HG03103 (cell line): ENCODE results near the gene FAM120AOS.

Source experiments
- ATAC-seq: cut with Tn5 transposase; IDR thresholded peaks from one replicate; pipeline ENCODE4 v1.9.1; 2021; ENCODE audit warnings: low read depth; ENCODE audit not compliant: unreplicated experiment

Gene FAM120AOS

DNA sequence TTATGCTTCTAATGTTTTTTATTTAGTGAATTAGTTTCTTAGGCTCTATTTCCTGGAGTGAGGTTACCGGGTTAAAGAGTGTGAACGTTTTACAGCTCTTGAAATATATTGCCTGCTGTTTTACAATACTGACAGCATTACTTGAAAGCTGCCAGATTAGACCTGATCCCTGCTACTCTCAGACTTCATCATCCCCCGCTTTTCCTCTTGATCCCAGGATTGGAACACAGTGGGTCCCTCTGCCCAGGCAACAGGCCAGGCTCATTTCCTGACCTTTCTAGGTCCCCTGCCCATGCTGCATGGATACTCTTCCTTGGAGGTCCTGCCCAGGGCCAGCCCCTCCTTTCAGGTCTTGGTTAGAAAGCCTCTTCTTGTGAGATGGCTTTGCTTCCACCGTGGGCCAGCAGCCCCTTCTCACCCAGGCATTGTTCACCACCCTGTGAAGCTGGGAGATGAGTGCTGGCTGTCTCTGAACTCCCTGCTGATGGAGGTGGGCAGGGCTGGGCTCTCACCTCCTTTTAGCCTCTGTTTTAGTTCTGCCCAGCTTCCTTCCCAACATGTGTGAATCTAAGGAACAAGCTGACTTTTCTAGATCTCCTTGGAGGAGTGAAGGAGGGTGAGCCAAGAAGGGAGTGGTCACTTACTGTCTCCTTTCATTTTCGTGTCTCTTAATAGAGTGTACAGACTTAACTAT, 15.5 kb upstream of the FAM120AOS start:
- ATAC-seq: no peak

DNA sequence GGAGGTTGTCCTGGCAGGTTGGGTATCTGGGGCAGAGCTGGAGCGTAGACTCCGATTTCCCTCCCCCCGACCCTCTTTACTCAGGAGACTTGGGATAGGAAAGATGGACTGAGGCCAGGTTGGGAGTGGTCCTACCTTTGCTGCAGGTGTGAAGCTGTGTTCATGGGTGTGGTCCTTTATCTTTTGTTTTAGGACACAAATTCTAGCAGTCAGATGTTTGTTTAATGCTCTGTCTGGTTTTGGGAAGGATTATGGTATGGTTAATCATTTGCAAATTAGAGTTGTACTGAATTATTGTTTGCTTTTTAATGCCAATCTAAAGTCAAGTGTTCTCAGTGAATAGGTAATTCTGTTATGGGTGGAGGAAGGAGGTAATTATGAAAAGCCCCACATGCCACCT, 14.1 kb upstream of the FAM120AOS start:
- no peak for ATAC-seq

DNA sequence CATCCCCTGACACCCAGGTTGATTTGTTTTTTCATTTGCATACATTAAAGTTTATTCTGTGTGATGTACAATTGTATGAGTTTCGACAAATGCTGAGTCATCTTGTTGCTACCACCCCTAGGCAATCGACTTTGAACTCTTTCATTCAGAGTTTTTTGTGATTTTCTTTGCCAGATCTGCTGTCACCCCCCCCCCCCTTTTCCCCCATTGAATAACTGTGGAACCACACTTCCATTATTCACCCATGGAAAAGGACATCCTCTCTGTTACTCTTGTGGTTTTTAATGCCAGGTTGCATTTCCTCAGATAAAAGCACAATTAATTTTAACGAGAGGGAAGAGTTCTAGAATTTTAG, 13.7 kb upstream of the FAM120AOS start:
- ATAC-seq: no peak

DNA sequence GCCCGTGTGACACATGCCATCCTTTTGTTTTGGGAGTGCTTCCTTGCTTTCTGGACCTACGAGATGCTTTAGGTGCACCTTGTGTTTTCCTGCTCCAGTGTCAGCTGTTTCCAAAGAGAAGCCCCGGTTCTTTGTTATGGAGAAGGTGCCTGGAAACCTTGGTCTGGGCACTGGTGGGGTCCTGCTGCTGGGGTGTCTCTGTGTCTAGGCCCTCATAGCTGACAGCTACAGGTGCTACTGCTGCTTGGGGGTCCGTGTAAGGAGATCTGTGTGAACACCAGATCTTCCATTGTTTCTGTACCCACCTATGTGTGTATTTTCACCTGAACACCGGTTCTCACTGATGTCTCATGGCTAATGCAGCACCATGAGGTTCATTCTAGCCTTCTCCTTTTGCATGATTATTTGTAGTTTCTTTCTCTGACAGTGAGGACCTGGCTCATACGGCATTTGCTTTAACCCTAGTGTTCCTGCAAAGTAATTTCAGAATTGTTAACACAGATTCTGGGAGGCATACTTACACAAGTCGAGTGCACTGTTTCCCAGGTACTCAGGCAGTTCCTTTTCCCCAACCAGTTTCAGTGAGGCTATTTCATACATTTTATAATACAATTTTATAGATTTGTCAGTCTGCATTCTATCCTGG, 13.2 kb upstream of the FAM120AOS start:
- no peak for ATAC-seq

DNA sequence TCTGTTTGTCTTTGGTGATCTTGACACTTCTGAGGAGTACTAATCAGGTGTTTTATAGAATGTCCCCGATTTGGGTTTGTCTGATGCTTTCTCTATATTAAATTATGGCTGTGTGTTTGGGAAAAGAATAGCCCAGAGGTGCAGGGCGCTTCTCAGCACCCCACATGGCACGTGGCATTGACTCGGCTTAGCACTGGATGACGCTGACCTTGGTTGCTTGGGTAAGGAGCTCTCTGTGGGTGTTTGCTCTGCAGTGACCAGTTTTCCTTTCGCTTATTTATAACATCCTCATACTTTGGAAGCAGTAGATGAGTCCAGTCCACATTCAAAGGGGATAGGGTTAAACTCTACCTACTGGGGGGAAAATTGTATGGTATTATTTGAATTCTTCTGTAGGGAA, 12.5 kb upstream of the FAM120AOS start:
- no peak for ATAC-seq

DNA sequence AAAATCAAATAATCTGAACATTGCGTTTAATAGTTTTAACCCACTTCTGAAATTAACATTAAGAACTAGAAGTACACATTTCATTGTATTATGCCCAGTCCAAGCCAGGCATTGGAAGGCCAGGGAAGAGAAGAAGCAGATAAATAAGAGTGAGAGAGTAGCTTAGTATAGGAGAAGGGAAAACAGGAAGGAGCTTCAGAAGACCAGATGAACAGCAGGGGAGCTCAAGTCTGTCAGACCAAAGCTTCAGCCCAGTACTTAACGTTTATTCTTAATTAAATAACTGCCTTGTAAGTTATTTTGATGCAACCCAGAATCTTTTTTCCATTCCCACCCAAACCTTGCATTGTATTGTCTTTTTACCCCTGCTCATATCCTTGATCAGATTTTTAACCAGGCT, 11.5 kb upstream of the FAM120AOS start:
- no peak for ATAC-seq

DNA sequence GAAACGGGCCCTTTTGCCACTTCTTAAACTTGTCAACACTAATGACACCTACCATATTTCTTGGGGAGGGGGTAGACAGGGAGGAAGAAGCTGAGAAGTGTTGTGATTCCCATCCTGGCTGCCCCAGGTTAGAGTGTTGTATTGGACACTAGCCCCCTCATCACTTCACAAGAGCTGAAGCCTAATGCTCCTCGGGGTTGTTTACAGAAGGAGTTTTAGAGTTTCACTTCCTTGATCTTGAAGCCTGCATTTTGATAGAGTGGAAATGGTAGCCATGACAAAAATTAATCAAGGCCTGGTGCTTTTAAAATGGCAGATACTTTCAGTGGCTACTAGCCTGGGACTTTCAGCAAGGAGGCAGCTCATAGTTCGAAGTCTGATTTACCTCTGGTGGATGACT, 11.0 kb upstream of the FAM120AOS start:
- ATAC-seq: no peak

DNA sequence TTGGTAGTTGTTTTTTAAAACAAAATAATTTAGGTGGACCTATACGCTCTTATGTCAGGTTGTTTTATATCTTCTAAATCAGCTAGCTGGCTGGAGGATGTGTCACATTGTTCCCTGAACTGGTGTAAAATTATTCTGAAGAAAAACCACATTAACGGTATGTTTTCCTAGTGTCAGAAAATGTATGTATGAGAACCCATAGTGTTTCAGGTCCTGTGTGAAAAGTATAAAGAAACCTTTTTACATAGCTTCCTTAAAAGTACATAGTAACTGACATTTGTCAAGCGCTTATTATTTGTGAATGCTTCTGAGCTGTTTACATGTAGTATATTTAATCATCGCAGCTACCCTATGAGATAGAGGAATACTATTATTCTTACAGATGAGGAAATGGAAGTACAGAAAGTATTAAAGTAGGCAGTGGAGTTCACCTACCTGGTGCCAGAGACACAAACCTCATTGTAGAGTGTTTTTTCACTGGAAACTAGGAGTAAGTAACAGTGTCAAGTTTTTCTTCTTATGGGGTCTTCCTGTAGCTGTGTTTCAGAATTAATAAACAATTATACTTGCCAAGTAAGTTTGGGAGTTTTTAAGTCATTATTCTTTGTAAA, 10.4 kb upstream of the FAM120AOS start:
- no peak for ATAC-seq

DNA sequence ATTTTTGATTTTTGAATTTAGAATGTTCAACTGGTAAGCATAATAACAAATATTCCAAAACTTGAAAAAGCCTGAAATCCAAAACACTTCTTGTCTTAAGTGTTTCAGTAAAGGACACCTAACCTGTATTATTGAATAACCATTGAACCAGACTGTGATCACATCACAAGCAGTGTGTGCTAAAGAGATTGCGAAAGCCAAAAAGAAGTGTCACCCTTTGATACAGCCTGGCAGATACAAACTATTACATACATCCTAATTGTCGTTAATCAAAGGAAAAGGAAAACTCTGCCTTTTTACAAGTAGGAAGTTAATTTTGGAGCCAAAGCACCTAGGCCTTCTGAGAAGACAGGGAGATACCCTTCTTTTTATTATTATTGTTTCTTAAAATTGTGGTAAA, 8.4 kb upstream of the FAM120AOS start:
- ATAC-seq: no peak

DNA sequence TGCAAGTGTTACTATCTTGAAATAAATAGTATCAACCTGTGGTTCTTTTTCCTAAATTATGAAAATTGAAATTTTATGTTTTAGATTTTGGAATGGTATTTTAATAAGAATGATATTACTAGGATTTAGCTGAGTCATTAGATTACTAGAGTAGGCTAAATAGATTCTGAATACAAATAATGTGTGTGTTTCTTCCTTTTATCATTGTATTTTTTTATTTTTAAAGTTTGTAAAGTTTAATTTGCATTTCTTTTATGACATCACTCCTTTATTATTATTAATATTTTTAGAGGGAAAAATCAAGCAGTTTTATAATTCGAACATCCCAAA, 8.0 kb upstream of the FAM120AOS start:
- no peak for ATAC-seq

DNA sequence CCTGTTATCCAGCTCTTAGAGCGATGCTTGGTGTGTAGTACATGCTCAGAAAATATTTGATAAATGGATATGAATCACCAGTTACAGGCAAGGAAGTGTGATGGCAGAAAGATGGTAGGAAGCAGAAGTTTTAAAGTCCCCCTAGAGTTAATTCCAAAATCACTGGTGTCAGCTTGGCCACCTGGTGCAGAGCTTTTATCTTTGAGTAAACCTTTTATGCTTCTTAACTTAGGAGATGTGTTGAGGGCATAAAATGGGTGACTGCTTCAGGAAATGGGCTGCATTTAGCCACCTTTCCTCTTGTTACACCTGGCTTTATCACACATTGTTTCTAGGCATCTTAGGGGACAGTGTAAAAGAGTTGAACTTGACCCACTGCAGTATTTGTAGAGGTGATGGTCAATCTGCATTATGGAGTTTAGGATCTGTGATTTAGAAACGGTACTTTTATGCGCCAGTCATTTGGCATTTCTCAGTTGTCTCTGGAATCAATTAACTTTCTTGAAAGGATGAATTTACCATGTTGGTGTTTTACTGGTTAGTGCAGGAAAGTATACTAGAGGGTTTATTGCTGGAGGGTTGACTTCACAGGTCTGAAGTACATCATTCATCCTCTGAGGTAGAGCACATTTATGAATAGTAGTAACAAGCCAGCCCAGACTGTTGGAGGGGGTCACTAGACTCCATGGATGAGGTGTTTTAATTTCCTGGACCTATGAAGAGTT, 7.5 kb upstream of the FAM120AOS start:
- ATAC-seq: no peak

DNA sequence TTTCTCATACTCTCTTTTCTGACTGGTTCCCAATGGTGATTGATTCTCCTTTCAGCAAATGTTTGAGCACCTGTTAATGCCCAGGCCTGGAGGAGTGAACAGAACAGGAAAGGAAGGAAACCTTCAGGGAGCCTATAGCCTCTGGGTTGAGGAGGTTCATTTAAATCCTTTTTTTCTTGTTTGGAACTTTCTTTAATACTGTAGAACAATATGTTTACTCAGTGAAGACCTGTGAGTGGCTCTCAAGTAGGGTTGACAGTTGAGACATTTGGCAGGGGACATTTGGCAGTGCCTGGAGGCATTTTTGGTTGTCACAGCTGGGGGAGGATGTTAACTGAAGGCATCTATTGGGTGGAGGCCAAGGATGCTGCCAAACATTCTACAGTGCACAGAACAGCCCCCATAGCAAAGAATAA, 6.1 kb upstream of the FAM120AOS start:
- no peak for ATAC-seq

DNA sequence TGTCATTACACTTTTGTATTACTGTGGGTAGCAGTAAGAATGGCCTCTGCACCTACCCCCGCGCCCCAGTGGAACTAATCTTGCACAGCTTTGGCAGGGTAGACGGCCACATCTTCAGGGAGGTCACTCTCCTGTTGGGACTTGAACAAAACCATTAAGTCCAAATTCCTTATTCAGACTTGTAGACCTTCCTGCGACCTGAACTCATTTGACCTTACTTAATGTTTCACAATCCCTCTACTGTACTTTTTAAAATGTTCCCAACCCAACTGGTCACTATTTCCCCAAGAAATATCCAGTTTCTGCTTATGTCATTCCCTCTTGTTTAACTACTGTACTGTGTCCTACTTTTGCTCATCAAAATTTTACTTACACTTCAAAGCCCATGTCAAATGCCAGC, 5.3 kb upstream of the FAM120AOS start:
- no peak for ATAC-seq

DNA sequence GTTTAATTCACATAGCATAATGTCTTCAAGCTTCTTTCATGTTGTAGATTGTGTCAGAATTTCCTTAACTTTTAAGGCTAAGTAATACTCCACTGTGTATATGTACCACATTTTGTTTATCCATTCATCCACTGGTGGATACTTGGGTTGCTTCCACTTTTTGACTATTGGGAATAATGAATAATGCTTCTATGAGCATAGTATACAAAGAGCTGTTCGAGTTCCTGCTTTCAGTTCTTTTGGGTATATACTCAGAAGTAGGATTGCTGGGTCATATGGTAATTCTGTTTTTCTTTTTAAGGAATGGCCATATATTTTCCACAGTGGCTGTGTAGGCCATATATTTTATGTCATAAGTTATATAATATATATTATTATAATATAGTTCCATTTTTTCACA, 3.6 kb upstream of the FAM120AOS start:
- no peak for ATAC-seq

DNA sequence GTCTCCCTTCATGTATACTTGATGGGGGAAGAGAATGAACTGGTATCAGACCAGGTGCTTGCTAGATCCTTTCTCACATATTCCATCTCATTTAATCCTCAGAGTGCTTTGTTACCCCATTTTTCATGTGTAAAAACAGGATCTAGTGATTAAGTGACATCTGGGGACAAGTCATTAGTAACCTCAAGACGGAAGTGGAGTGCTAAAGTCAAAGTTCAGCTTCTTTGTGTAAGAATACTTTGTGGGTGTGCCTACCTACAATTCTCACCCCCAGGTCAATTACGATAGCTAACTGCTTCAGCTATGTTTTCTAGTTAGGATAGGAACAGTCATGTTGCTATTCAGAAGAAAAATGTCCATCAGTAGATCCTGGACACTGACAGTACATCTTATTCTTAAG, 3.1 kb upstream of the FAM120AOS start:
- ATAC-seq: no peak

DNA sequence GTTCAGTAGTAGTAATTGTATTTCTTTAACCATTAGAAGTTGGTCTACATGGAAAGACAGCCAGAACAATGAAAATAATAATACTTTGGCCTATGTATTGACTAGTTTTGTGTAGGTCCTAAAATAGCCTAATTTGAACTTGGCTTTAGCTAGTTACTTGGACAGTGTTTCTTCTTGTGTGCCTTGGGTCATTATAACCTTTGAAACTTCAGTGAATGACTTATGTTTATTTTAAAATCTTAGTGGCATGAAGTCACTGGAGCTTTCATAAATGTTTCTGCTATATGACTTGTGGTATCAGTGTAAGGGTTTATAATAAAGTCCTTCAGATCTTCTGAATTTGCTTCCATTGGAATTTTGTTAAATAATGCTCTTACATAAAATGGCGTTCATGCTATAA, 2.6 kb upstream of the FAM120AOS start:
- ATAC-seq: no peak

DNA sequence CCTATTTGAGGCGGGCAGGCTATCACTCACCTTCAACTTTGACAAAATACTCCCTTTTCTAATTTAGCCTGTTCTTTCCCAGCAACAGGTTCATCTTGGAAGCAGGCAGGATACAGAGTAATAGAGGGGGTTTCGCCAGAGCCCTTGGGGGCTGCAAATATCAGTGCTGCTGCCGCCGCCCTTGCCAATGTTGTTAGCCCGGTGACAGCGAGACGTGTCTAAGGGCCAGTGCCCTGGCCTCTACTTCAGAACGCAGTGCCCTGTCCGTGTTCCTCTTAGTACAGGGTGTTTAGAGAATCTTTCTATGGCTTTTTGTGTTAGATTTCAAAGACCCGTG, 703 bp downstream of the FAM120AOS start:
- no peak for ATAC-seq

DNA sequence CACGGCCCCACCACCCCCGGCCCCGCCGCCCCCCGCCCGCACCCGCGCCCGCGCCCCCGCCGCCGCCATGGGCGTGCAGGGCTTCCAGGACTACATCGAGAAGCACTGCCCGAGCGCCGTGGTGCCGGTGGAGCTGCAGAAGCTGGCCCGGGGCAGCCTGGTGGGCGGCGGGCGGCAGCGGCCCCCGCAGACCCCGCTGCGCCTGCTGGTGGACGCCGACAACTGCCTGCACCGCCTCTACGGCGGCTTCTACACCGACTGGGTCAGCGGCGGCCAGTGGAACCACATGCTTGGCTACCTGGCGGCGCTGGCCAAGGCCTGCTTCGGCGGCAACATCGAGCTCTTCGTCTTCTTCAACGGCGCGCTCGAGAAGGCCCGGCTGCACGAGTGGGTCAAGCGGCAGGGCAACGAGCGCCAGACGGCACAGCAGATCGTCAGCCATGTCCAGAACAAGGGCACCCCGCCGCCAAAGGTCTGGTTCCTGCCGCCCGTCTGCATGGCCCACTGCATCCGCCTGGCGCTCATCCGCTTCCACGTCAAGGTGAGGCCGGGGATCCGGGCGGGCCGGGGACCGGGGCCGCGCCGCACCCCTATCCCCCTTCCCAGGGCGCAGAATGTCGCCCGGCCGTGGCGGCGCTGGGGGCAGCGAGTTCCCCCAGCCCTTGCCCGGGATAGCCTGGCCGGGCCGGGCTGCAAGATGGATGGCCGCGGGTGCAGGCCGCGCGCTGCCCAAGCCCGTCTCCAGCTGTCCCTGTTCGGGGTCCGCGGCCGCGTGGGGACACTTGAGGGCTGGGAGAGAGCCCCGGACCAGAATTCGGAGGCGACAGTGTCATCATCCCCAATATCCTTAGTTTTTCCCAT, 1.3 kb downstream of the FAM120AOS start:
- ATAC-seq: no peak

DNA sequence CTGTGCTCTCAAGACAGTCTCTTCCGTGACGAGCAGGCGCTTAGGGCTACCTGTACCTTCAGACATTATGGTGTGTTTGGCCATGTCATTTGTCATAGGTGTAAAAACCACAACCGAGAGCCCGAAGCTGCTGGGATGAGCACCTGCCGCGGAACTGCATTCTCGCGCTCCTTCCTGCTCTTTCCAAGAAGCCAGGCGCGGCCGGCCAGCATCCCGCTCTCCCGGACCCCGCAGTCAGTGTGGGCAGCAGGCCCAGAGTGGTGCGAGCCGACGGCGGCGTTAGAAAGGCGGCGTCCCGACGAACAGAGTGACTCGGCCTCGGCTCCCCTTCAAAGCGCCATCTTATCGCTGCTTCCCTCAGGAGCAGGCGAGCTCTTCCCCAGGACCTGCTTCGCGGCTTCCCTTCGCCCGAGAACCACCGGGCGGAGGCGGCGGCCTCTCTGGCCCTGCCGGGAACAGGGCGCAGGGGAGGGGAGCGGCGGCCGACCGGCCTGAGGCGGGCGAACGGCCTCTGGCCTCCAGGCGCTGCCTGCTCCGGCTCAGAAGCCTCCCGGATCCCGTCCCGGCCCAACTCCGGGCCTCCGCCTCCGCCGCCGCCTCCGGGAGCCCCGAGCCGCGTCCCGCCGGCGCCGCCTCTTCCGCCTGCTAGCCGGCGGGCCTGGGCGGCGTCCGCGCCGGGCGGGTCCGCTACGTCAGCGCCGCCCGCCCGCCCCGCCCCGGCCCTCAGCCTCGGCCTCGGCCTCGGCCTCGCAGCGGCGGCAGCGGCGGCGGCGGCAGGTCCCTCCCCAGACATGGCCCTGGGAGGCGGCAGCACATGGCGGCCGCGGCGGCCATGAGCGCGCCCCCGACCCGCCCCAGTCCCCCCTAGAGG, 2.2 kb downstream of the FAM120AOS start, which contains the start of gene FAM120A:
TSS of gene FAM120A (plus strand) at position 741 of the 871 bp plus-strand sequence. CDS start 231 bp downstream, outside the sequence.
- ATAC-seq: peak; percentile 54

DNA sequence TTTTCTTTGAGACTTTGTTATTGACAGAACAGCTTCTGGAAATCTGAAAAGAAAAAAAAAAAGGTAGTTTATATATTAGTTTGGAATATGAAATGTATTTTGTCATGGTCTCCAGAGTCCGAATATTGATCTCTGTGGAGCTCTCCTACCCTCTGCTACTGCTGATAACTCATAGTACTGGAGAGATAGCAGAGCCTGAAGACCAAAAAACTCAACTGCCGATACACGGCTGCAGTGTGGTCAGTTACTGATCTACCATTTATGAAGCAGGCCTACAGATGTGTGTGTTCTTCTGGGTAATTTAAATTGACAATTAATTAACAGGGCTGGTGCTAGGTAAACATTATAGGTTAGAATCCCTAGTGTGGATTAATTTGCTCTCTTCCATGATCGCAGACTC, 5.7 kb downstream of the FAM120AOS start:
- ATAC-seq: no peak
